Suprapubic skin (tissue), 3 donors: Measurements from ENCODE around the gene UBE2O.

Experiments used
- CTCF ChIP-seq, 2 donors: fragments of 200-600 bp in 1 of 2; fragments of 450-650 bp in 1 of 2; sonication (generic) in 1 of 2; IDR thresholded peaks; one replicate each; pipeline ENCODE4 v1.5.1; 2016 to 2019; ENCODE audit warnings: antibody characterized with exemption in 2 of 2, mild to moderate bottlenecking in 1 of 2, moderate library complexity in 1 of 2
- EP300 ChIP-seq: sonication (generic); formaldehyde crosslinking; IDR thresholded peaks from one replicate; pipeline ENCODE4 v1.6.1; 2017; ENCODE audit warnings: antibody characterized with exemption
- POLR2A ChIP-seq, 2 donors: fragments of 450-650 bp; IDR thresholded peaks; one replicate each; pipeline ENCODE4 v1.6.1; 2017; ENCODE audit warnings: antibody characterized with exemption in 2 of 2, mild to moderate bottlenecking in 2 of 2, moderate library complexity in 2 of 2

- TF ChIP-seq CTCF (IDR thresholded peaks at IDR 0.05) (no peak), POLR2A (IDR thresholded peaks at IDR 0.05) (no peak), EP300 (no peak)
These were observed 45.4 kb downstream of the UBE2O start for GRCh38 chr17:76407509-76407908.
